Activated CD8-positive, alpha-beta memory T cell treated with anti-CD3 and anti-CD28 coated beads for 4 hours (primary cell): ENCODE results near the gene KCP.

Experiments used
- DNase-seq, 2 donors: peaks; one replicate each; pipeline ENCODE4 v3.0.0-alpha.2; 2020; ENCODE audit warnings: low read depth in 2 of 2

KCP gene

DNA sequence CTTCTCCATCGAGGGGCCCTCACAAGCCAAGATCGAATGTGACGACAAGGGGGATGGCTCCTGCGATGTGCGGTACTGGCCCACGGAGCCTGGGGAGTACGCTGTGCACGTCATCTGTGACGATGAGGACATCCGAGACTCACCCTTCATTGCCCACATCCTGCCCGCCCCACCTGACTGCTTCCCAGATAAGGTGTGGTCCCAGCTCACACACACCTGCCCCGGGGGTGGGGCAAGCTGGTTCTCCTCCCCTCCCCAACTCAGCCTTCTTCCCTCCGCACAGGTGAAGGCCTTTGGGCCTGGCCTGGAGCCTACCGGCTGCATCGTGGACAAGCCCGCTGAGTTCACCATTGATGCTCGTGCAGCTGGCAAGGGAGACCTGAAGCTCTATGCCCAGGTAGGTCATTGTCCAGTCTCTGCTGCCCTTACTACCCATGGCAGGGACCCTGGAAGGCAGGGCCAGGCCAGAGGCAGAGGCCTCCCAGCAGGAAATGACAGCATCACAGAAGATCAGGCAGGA is 69.3 kb downstream of the KCP start:
- DNase-seq = no peak

DNA sequence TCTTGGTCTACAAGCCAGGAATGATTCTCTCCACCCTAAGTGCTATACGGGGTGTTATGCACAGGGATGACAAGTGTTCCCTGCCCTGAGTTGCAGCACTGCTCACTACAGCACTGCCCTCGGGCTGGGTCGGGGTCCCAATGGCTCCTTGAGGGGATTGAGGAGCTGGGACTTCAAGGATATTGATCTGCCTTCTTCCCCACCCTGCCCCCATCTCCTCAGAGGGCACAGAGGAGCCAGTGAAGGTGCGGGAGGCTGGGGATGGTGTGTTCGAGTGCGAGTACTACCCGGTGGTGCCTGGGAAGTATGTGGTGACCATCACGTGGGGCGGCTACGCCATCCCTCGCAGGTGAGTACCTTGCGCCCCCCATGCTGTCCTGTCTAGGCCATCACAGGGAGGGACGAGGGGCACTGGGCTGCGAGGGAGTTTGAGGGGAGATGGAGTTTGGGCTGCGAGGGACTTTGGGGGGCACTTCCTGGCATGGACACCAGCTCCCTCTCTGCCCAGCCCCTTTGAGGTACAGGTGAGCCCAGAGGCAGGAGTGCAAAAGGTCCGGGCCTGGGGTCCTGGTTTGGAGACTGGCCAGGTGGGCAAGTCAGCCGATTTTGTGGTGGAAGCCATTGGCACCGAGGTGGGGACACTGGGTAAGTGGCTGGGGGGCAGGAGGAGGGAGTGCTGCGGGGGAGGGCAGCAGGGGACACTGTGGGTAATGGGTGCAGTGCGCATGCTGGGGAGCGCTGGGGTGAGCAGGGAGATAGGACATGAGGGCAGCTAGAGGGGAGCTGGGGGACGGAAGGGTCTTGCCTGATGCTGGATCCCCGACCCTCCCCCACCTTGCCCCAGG is 70.0 kb downstream of the KCP start:
- no peak for DNase-seq

DNA sequence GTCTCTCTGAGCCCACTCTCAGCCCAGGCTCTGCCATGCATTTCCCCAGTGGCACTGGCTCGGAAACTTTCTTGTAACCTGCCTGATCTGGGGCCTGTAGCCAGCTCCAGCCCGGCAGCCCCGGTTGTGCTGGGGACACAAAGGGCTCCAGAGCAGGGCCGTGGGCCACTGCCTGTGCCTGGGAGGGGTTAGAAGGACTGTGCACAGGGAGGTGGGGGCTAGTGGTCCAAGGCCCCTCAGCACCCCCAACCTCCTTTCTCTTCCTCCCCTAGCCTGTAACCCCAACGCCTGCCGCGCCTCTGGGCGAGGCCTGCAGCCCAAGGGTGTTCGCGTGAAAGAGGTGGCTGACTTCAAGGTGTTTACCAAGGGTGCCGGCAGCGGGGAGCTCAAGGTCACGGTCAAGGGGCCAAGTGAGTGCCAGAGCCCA is 70.7 kb downstream of the KCP start:
- DNase-seq = no peak

DNA sequence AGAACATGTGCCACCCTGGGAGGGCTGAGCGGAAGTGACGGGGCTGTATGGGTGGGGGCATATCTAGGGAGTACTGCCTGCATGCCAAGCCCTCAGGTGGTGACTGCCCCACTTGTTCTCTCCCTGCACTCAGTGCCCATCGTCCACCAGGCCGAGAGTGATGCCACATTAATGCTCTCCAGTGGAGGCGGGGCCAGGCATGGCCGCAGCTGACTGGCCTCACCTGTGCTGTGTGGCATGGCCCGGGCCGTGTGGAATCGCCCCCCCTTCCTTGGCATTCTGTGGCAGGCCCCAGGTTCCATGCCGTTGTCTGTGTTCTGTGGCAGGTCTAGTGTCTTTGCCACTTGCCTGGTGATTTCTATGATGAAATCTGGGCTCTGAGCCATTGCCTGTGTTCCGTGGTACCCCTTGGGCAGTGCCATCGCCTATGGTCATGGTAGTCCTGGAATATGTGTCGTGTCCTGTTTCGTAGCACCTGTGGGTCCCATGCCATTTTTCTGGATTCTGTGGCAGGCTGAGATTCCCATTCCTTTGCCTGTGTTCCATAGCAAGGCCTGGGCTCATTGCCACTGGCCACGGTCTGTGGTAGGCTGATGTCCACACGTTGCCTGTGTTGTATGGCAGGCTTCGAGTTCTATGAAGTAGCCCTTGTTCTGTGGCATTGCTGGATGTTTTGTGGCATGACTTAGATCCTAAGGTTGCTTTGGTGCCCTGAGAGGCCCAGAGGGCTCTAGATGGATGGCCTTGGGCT is 71.4 kb downstream of the KCP start:
- DNase-seq = no peak

DNA sequence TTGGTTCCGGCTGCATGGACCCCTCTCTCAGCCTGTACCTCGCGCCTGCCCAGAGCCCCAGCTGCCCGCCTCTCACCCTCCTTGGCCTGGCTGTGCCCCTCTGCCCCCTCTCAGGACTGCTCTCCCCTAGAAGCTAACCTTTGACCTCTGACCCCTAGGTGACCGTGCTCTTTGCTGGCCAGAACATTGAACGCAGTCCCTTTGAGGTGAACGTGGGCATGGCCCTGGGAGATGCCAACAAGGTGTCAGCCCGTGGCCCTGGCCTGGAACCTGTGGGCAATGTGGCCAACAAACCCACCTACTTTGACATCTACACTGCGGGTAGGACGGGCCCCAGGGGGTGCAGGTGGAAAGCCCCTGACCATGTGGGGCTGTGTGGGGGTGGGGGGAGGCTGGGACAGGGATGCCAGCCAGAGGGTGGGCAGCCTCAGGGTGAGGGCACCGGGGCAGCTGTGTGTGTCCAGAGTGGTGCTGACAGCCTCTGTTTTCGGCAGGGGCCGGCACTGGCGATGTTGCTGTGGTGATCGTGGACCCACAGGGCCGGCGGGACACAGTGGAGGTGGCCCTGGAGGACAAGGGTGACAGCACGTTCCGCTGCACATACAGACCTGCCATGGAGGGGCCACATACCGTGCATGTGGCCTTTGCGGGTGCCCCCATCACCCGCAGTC is 72.3 kb downstream of the KCP start:
- no peak for DNase-seq

DNA sequence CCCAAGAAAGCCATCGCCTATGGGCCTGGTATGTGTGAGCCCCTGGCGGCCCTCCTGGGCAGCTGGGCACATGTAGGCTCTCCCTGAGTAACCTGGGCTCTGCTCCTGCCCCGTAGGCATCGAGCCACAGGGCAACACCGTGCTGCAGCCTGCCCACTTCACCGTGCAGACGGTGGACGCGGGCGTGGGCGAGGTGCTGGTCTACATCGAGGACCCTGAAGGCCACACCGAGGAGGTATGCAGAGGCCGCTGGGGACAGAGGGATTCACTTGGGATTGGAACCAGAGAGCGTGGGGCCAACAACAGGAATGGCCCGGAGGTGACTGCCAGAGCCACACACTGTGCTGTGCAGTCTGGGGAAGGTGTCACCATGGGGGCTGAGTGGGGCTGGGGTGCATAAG is 73.0 kb downstream of the KCP start:
- no peak for DNase-seq

DNA sequence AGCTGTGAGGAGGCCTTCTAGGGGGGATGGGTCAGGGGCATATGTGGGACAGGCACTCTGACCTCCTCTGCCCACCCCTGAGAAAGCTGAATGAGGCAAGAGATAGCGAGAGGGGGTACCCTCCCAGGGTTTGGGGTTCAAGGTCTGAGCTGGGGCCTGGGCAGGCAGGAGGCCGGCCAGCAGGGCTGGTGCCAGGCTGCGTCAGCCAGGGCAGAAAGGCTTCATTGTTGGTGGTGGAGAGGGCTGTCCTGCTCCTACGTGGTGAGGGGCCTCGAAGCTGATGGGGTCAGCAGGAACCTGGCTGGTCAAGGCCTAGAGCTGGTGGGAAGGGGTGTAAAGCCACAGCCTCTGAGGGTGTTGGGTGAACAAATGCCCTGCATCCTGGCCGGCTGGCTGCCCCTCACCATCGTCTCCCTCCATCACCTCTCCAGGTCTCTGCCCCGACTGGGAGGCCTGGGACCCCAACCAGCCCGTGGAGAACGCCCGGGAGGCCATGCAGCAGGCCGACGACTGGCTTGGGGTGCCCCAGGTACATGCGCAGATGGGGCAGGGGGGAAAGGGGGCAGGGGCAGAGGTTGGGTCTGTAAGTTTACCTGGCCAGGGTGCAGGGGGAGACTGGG is 73.7 kb downstream of the KCP start:
- DNase-seq = no peak

DNA sequence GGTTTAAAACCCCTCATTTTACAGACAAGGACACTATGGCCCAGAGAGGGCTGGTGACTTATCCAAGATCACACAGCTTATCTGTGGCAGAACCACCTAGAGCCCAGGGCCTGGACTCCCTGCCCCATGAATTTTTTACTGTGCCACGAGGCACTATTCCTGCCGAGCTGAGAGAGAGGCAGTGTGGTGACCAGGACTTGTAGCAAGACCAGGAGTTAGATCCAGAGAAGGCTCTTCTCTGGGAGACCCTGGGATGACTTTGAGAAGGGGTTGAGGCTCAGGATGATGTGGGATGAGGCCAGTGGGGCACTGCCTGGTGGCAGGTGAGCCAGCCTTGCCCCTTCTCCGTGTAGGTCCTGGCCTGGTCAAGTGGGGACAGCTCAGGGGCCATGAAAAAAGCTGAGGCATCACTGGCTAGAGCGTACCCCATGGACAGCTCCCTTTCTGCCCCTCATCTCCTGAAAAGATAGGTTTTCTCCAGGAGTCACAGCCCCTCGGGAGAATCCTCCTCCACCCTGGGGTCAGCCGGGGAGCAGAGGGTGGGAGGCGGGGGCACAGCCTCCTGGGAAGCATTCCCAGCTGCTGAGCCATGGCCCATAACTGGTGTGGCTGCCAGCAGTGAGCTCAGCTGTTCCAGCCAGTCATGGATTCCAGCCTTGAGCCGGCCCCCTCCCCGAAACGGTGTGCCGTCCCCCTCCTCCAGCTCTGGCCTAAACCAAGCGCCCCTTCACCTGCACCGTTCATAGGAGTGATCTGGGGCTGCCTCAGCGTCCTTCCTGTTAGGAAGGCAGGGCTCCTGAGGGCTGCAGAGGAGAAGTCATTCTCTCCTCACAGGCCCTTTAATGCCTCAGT is 74.5 kb downstream of the KCP start:
- no peak for DNase-seq

DNA sequence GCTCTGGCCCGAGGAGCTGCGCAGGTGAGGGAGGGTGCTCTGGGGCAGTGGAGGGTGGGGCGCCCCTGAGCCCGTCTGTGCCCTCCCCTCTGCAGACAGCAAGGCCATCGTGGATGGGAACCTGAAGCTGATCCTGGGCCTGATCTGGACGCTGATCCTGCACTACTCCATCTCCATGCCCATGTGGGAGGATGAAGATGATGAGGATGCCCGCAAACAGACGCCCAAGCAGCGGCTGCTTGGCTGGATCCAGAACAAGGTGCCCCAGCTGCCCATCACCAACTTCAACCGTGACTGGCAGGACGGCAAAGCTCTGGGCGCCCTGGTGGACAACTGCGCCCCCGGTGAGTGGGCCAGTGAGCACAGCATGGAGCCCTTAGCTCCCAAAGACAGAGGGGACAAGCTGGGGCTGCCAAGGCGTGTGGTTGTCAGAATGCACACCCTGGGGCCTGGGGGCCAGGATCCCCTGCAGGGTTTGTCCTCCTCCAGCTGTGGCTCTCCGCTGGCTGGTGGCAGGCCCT is 75.2 kb downstream of the KCP start:
- DNase-seq = no peak

DNA sequence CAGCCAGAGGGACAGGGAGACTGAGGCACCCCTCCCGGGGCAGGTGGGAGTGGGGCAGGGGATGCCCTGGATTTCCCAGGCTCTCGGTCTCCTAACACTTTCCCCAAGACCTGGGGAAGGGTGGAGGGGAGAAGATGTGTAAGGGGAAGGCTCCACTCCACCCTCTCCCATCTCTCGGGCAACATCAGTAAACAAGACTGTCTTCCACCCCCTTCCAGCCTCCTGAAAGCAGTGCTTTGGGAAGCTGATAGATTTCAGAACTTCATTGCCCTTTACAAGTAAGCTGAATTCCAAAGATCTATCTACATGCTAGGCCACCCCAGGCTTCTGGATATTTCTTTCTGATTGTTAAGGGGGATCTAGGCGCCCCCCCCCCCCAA is 76.6 kb downstream of the KCP start:
- DNase-seq = no peak

DNA sequence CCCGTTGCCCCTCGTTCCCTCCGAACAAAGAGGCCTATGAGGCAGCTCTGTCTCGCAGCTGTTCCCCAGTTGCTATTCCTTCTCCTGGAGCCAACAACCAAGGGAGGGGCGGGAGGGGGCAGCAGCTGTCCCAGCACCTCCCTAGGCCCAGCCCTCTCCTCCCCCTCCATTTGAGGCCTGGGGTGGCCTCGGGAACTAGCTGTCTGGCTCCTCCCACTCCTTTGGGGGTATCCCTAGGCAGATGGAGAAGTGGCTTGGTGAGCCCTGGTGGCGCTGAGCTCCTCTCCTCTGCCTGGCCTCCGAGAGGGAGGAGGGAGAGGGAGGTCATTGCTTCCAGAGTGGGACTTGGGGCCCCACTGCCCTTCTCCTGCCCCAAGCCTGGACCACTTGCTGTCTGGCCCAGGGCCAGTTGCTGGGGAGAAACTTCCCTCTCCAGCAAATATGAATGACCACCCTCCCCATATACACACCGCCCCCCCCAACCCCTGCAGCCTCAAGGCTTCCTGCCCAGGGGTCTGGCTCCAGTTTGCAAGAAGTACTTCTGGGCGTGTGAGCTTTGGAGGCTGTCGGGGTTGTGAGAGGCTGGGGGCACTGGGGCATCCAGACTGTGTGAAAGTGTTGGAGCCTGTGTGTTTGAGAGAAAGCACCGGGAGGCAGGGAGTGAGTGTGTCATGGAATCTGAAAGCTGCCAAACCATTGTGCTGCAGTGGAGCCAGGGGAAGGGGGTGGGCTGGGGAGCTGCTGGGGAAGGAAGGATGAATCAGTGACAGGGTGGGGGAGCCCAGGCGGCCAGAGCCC is 77.2 kb downstream of the KCP start:
- no peak for DNase-seq

DNA sequence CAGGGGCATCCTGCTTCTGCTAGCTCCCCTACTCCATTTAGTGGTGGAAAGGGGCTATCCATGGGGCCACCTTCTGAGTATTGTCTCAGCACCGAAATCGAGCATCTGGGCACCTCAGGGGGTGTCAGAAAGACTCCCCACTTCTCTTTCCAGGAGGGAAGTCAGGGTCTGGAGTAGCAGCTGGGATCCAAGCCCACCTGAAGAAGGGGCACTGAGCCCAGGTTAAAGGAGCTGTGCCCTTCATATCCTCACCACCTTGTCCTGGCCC is 77.7 kb downstream of the KCP start:
- DNase-seq = no peak

DNA sequence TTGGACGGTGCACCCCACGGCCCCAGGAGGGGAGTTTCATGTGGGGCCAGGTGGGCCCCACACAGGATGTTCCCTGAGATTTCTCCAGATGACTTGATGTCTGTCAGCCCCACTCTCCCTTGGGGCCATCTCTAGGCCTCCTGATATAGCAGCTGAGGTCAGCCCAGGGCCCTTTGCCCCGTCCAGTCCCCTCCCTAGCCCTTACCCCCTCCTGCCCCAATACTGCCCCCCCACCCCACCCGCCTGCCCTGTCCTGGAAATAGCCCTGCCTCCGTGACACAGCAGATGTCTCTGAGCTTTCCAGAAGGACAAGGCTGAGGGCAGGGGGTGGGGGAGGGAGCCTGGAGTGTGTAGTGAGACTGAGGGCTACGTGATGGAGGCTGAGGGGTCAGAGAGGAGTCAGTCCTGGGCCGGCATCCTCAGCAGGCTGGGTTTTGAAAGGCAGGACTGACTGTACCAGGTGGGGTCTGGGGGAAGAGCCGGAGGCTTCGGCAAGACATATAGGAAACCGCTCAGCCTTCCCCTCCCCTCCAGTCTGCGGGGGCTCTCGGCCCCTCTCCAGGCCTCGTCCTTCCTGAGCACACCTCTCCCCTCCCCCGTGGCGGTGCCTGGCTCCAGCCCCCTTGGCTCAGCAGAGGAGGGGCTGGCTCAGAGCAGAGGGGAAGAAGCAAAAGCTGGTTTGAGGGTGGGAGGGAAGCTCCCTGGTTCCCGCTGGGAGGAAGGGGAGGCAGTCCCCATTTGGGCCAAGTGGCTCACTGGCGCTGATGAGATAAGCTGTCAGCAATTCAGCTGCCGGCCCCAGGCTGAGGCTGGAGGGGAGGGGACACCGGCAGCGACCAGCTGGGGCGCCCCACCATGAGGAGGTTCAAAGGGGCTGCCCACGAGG is 78.3 kb downstream of the KCP start:
- DNase-seq = no peak

DNA sequence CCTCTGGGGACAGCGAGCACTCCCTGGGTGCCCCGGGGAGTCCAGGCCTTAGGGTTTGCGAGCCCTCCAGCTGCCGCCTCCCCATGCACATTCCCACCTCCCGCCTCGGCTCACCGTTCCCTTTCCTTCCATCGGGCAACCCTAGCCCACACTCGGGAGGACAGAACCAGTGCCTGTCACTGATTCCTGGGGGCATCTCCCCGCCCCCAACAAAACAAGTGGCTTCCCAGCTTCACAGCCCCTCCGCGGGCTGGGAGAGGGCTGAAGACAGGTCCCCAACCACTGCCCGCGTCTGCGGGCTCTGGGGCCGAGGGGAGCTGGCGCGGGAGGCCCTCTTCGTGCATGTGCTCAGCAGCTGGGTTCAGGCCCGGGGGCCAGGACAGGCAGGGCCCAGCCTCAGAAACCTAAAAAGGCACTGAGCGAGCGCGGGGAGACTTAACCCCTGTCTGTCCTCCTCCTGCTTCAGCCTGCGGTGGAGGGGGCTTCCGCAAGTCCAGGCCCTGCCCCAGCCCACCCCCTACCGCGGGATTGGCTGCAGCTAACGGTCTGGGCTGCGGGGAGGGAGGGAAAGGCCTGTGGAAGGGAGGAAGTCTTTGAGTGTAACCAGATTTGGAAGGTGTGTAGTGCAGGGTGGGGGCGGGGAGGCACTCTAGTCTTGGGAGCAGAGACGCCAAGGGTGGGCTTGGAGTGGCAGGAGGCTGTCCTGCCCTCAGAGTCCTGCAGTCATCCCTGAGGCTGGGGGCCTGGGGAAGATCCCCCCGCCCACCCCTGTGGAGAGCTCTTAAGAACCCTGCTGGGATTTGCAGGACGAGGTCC is 79.1 kb downstream of the KCP start:
- no peak for DNase-seq

DNA sequence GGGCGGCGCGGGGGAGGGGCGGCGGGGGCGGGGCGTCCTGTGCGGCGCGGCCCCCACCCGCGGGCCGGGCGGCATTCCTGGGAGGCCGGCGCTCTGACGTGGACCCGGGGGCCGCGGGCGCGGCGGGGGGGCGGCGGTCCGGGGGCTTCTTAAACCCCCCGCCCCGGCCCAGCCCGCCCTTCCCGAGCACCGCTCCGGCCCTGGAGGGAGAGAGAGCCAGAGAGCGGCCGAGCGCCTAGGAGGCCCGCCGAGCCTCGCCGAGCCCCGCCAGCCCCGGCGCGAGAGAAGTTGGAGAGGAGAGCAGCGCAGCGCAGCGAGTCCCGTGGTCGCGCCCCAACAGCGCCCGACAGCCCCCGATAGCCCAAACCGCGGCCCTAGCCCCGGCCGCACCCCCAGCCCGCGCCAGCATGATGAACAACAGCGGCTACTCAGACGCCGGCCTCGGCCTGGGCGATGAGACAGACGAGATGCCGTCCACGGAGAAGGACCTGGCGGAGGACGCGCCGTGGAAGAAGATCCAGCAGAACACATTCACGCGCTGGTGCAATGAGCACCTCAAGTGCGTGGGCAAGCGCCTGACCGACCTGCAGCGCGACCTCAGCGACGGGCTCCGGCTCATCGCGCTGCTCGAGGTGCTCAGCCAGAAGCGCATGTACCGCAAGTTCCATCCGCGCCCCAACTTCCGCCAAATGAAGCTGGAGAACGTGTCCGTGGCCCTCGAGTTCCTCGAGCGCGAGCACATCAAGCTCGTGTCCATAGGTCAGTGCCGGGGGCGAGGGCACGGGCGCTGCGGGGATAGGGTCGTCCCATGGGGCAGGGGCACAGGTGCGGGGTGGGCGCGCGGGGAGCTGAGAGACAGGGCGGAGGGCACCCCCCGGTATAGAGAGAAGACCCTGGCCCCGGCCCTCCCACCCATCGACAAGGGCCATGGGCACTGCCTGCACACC is 80.0 kb downstream of the KCP start, which contains the start of gene FLNC:
Gene FLNC (plus strand): TSS at position 176 of the 947 bp plus-strand sequence. CDS start 232 bp downstream, at position 408.
- no peak for DNase-seq

DNA sequence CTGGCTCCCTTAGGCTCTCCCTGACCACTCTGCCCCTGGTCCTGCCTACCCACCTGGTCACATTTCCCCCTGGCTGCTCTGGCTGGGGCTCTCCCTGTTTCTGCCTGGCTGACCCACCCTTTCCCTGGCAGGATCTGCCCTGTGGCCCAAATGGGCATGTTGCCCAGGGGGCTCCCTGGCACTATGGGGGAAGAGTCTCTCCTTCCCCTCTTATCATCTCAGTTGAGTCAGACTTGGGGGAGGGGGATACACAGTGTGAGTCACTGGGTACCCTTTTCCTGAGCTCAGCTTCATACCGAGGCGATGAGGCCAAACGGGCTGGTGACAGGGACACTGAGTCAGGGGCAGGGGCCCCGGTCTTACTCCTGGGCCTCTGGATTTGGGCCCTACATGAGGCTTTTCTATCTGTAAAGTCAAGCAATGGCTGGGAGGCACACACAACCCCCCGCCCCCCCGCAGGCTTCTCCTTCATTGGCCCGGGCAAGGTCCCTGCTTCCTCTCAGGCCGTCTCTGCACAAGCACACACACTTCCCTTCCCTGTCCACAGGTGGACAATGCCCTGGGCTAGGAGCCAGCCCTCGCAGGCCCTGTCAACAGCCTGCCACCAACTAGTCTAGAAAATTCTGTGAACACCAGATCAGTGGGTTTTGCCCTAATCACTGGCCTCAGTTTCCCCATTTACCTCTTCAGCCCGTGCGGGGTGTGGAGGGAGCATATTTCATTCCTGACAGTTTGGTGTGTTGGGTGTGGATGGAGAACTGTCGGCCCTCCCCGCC is 80.9 kb downstream of the KCP start:
- DNase-seq = no peak
